Mesendoderm (in vitro differentiated cells): ENCODE results near the gene ADK.

ENCODE experiments used
- DNase-seq: peaks from one replicate; pipeline ENCODE4 v3.0.0; 2013
- H2AK5ac ChIP-seq: 2 replicates; pipeline ENCODE4 v1.6.1; 2013; ENCODE audit warnings: low read length, inconsistent platforms
- H2BK120ac ChIP-seq: 2 replicates; pipeline ENCODE4 v1.6.1; 2013; ENCODE audit warnings: low read depth, mild to moderate bottlenecking, low read length, moderate library complexity, mixed read lengths
- H2BK15ac ChIP-seq: replicated peaks from 2 replicates; pipeline ENCODE4 v1.6.1; 2013; ENCODE audit warnings: low read depth, mild to moderate bottlenecking, moderate library complexity
- H2BK5ac ChIP-seq: 2 replicates; pipeline ENCODE4 v1.6.1; 2013; ENCODE audit warnings: low read length, inconsistent platforms
- H3K18ac ChIP-seq: 2 replicates; pipeline ENCODE4 v1.6.1; 2013; ENCODE audit warnings: mild to moderate bottlenecking, low read length, mixed read lengths
- H3K23ac ChIP-seq: one replicate; pipeline ENCODE4 v1.6.1; 2013; ENCODE audit warnings: low read length
- H3K27ac ChIP-seq: 2 replicates; pipeline ENCODE4 v1.5.1; 2013; ENCODE audit warnings: low read depth, mild to moderate bottlenecking, inconsistent platforms, low read length, moderate library complexity
- H3K27me3 ChIP-seq: 2 replicates; pipeline ENCODE4 v1.6.1; 2013; ENCODE audit warnings: low read length, control low read depth, mild to moderate bottlenecking, inconsistent platforms; ENCODE audit not compliant: insufficient read depth, poor library complexity
- H3K36me3 ChIP-seq: 2 replicates; pipeline ENCODE4 v1.6.1; 2013; ENCODE audit warnings: low read length, inconsistent platforms; ENCODE audit not compliant: control insufficient read depth, insufficient read depth
- H3K4ac ChIP-seq: one replicate; pipeline ENCODE4 v1.6.1; 2013; ENCODE audit warnings: low read depth, mild to moderate bottlenecking, low read length, moderate library complexity
- H3K4me1 ChIP-seq: 2 replicates; pipeline ENCODE4 v1.6.1; 2013; ENCODE audit warnings: low read depth, low read length, inconsistent platforms; ENCODE audit not compliant: control insufficient read depth
- H3K4me2 ChIP-seq: 2 replicates; pipeline ENCODE4 v1.6.1; 2013; ENCODE audit warnings: low read length
- H3K4me3 ChIP-seq: 2 replicates; pipeline ENCODE4 v1.5.1; 2013; ENCODE audit warnings: mild to moderate bottlenecking, low read length
- H3K56ac ChIP-seq: one replicate; pipeline ENCODE4 v1.6.1; 2013; ENCODE audit warnings: low read length
- H3K79me1 ChIP-seq: 2 replicates; pipeline ENCODE4 v1.6.1; 2013; ENCODE audit warnings: low read length, inconsistent platforms
- H3K79me2 ChIP-seq: 2 replicates; pipeline ENCODE4 v1.6.1; 2013; ENCODE audit warnings: mild to moderate bottlenecking, low read length; ENCODE audit not compliant: control insufficient read depth, insufficient read depth
- H3K9ac ChIP-seq: 2 replicates; pipeline ENCODE4 v1.6.1; 2013; ENCODE audit warnings: low read length, inconsistent platforms
- H4K5ac ChIP-seq: one replicate; pipeline ENCODE4 v1.6.1; 2013; ENCODE audit warnings: low read length
- H4K8ac ChIP-seq: one replicate; pipeline ENCODE4 v1.6.1; 2013; ENCODE audit warnings: low read depth, mild to moderate bottlenecking, control low read depth, low read length, moderate library complexity
- WGBS: extraction: QIAGEN DNeasy Blood & Tissue Kit; methylation state at CpG from one replicate; pipeline ENCODE4 v1.1.7; 2013; ENCODE audit warnings: low lambda C conversion rate, missing lambda C conversion rate; ENCODE audit not compliant: insufficient coverage; ENCODE audit errors: extremely low coverage; 5-methylcytosine and 5-hydroxymethylcytosine counted together

ADK gene

GRCh38 chr10:74642901-74643595 is 492.0 kb downstream of the ADK start:
- DNase-seq = peak; percentile 20
- Histone ChIP-seq H3K18ac (no peak overlapping the region), H2AK5ac (no peak overlapping the region), H3K4ac (no peak overlapping the region), H3K4me3 (no peak overlapping the region), H3K79me2 (no peaks in the 10 kb centered on the region), H4K5ac (no peak overlapping the region), H3K27ac (no peak overlapping the region), H2BK15ac (no peak overlapping the region), H3K9ac (no peak overlapping the region), H3K27me3 (no peaks in the 10 kb centered on the region), H3K23ac (no peak overlapping the region), H2BK5ac (no peak overlapping the region), H3K79me1 (no peaks in the 10 kb centered on the region), H4K8ac (no peak overlapping the region), H2BK120ac (no peak overlapping the region), H3K4me2 (no peak overlapping the region), H3K36me3 (no peaks in the 10 kb centered on the region), H3K56ac (no peak overlapping the region), H3K4me1 (no peaks in the 10 kb centered on the region)
- 100% methylated on average over 1 of the region's 1 CpG for WGBS

GRCh38 chr10:74643596-74643975 is 492.6 kb downstream of the ADK start:
- Histone ChIP-seq H3K79me2 (no peaks in the 10 kb centered on the region), H3K79me1 (no peaks in the 10 kb centered on the region), H2BK5ac (no peak overlapping the region), H3K4me1 (no peaks in the 10 kb centered on the region), H3K18ac (no peak overlapping the region), H3K23ac (no peak overlapping the region), H3K36me3 (no peaks in the 10 kb centered on the region), H3K27ac (no peak overlapping the region), H4K8ac (no peak overlapping the region), H3K9ac (no peak overlapping the region), H2BK15ac (no peak overlapping the region), H3K27me3 (no peaks in the 10 kb centered on the region), H2AK5ac (no peak overlapping the region), H3K56ac (no peak overlapping the region), H3K4me3 (no peak overlapping the region), H2BK120ac (no peak overlapping the region), H4K5ac (no peak overlapping the region), H3K4ac (no peak overlapping the region), H3K4me2 (no peak overlapping the region)
- peak; percentile 17 for DNase-seq

- H3K79me1 ChIP-seq = no peaks in the 10 kb centered on the region
Measured at GRCh38 chr10:74644738-74645137, 493.7 kb downstream of the ADK start.

GRCh38 chr10:74645692-74646091 is 494.7 kb downstream of the ADK start:
- no CpG with 5 or more reads among the region's 3 CpGs for WGBS
- no peaks in the 10 kb centered on the region for H3K4me1 ChIP-seq

More at GRCh38 chr10:74644738-74645137, 493.7 kb downstream of the ADK start:
- Histone ChIP-seq H4K5ac (no peak overlapping the region), H3K23ac (no peak overlapping the region), H2BK5ac (no peak overlapping the region), H2BK120ac (no peak overlapping the region), H3K27ac (no peak overlapping the region), H2BK15ac (no peak overlapping the region), H3K56ac (no peak overlapping the region), H3K4me2 (no peak overlapping the region), H4K8ac (no peak overlapping the region), H3K79me2 (no peaks in the 10 kb centered on the region), H3K4ac (no peak overlapping the region), H2AK5ac (no peak overlapping the region), H3K18ac (no peak overlapping the region), H3K9ac (no peak overlapping the region), H3K4me3 (no peak overlapping the region), H3K4me1 (no peaks in the 10 kb centered on the region), H3K36me3 (no peaks in the 10 kb centered on the region), H3K27me3 (no peaks in the 10 kb centered on the region)
- DNase-seq = no peak
- WGBS = no CpG with 5 or more reads among the region's 2 CpGs

GRCh38 chr10:74650613-74651012 is 499.6 kb downstream of the ADK start:
- no peak overlapping the region for H2BK5ac ChIP-seq
- no peak overlapping the region for H2AK5ac ChIP-seq
- no peak overlapping the region for H3K9ac ChIP-seq
- no peak for DNase-seq
- H3K18ac ChIP-seq = no peak overlapping the region
- no peaks in the 10 kb centered on the region for H3K79me2 ChIP-seq
- H3K79me1 ChIP-seq = no peaks in the 10 kb centered on the region
- no peak overlapping the region for H3K23ac ChIP-seq
- WGBS = no CpG with 5 or more reads among the region's 1 CpG
- H4K5ac ChIP-seq = no peak overlapping the region
- H3K27me3 ChIP-seq = no peaks in the 10 kb centered on the region
- no peaks in the 10 kb centered on the region for H3K4me1 ChIP-seq
- no peak overlapping the region for H3K4ac ChIP-seq
- H4K8ac ChIP-seq = no peak overlapping the region
- no peak overlapping the region for H2BK120ac ChIP-seq
- H3K36me3 ChIP-seq = no peaks in the 10 kb centered on the region
- H3K4me2 ChIP-seq = no peak overlapping the region
- H3K4me3 ChIP-seq = no peak overlapping the region
- no peak overlapping the region for H2BK15ac ChIP-seq
- no peak overlapping the region for H3K56ac ChIP-seq
- H3K27ac ChIP-seq = no peak overlapping the region

More at GRCh38 chr10:74645692-74646091, 494.7 kb downstream of the ADK start:
- no peak overlapping the region for H4K8ac ChIP-seq
- H2BK5ac ChIP-seq = no peak overlapping the region
- H3K23ac ChIP-seq = no peak overlapping the region
- H3K56ac ChIP-seq = no peak overlapping the region
- no peak overlapping the region for H3K4me3 ChIP-seq
- H3K27me3 ChIP-seq = no peaks in the 10 kb centered on the region
- H3K9ac ChIP-seq = no peak overlapping the region
- no peak overlapping the region for H2BK120ac ChIP-seq
- no peaks in the 10 kb centered on the region for H3K79me2 ChIP-seq
- no peak overlapping the region for H2AK5ac ChIP-seq
- no peak overlapping the region for H3K4ac ChIP-seq
- no peak for DNase-seq
- no peaks in the 10 kb centered on the region for H3K36me3 ChIP-seq
- no peak overlapping the region for H3K27ac ChIP-seq
- no peak overlapping the region for H4K5ac ChIP-seq
- no peak overlapping the region for H2BK15ac ChIP-seq
- no peak overlapping the region for H3K4me2 ChIP-seq
- no peaks in the 10 kb centered on the region for H3K79me1 ChIP-seq
- H3K18ac ChIP-seq = no peak overlapping the region

GRCh38 chr10:74651565-74651964 is 500.5 kb downstream of the ADK start:
- Histone ChIP-seq H3K18ac (no peak overlapping the region), H3K36me3 (no peaks in the 10 kb centered on the region)

More at GRCh38 chr10:74651565-74651964, 500.5 kb downstream of the ADK start:
- Histone ChIP-seq H3K23ac (no peak overlapping the region), H3K56ac (no peak overlapping the region), H3K27ac (no peak overlapping the region), H3K4me2 (no peak overlapping the region), H3K27me3 (no peaks in the 10 kb centered on the region), H3K4ac (no peak overlapping the region), H4K5ac (no peak overlapping the region), H3K4me1 (no peaks in the 10 kb centered on the region), H3K79me2 (no peaks in the 10 kb centered on the region), H3K79me1 (no peaks in the 10 kb centered on the region), H2AK5ac (no peak overlapping the region), H3K9ac (no peak overlapping the region), H4K8ac (no peak overlapping the region), H3K4me3 (no peak overlapping the region), H2BK15ac (no peak overlapping the region), H2BK5ac (no peak overlapping the region), H2BK120ac (no peak overlapping the region)
- DNase-seq = no peak
